Mammary epithelial cell (primary cell): ENCODE measurements around the gene NKG7.
"Not testable (repeated sequence)": the region's sequence is repeated elsewhere in the genome, so short reads cannot be mapped to it uniquely, and the experiment has no call there.

Experiments
- CTCF ChIP-seq, 2 donors: IDR thresholded peaks in 1 of 2; conservative IDR thresholded peaks in 1 of 2; 2 replicates each; pipeline ENCODE4 v1.5.1; 2011 to 2012; ENCODE audit warnings: inconsistent platforms in 2 of 2, low read length in 2 of 2, mild to moderate bottlenecking in 2 of 2, control low read depth in 1 of 2, low read depth in 1 of 2; ENCODE audit not compliant: insufficient read depth in 1 of 2; ENCODE audit errors: extremely low read depth in 1 of 2
- EZH2 ChIP-seq: IDR thresholded peaks from 2 replicates; pipeline ENCODE4 v1.6.1; 2012; ENCODE audit warnings: low read length, inconsistent platforms, borderline replicate concordance

GRCh38 chr19:51399936-51400335 is 27.5 kb upstream of the NKG7 start:
- not testable (repeated sequence) for TF ChIP-seq CTCF (conservative IDR thresholded peaks at IDR 0.05 in 1 of 2, IDR thresholded peaks at IDR 0.05 in 1 of 2; ENCODE audit: extremely low read depth in 1 of 2, insufficient read depth in 1 of 2, low read depth in 1 of 2, low read length in 2 of 2); EZH2
